Cardiac muscle cell (in vitro differentiated cells and primary cell): ENCODE data around the gene MTG1. TPM values are rescaled to one million over a fixed set of nuclear protein-coding genes. Genes with fewer than 3 reads are reported as not detected.

Experiments
- DNase-seq, 2 donors: peaks; one replicate each; pipeline versions ENCODE4 v3.0.0 to v3.0.0-alpha.2; 2010 to 2017; ENCODE audit warnings: low read depth in 1 of 2, low spot score in 1 of 2
- H3K27ac ChIP-seq: fragments of 200-600 bp; sonication (generic); 2 replicates; pipeline ENCODE4 v1.5.1; 2016
- H3K27me3 ChIP-seq: fragments of 200-600 bp; sonication (generic); 2 replicates; pipeline ENCODE4 v1.6.0; 2016; ENCODE audit warnings: control low read depth
- H3K36me3 ChIP-seq: fragments of 200-600 bp; sonication (generic); 2 replicates; pipeline ENCODE4 v1.5.1; 2016; ENCODE audit warnings: control low read depth
- H3K4me1 ChIP-seq: fragments of 200-600 bp; sonication (generic); 2 replicates; pipeline ENCODE4 v1.8.1; 2017; ENCODE audit warnings: low read depth, mild to moderate bottlenecking, mixed run types
- H3K4me3 ChIP-seq: fragments of 200-600 bp; sonication (generic); 2 replicates; pipeline ENCODE4 v1.5.1; 2016; ENCODE audit warnings: mild to moderate bottlenecking
- H3K9me3 ChIP-seq: fragments of 200-600 bp; sonication (generic); 2 replicates; pipeline ENCODE4 v1.5.1; 2017; ENCODE audit warnings: low read depth, mild to moderate bottlenecking, control low read depth
- CTCF ChIP-seq: IDR thresholded peaks from 2 replicates; pipeline ENCODE4 v1.5.1; 2012; ENCODE audit warnings: low read depth, mild to moderate bottlenecking, low read length
- polyA plus RNA-seq: library from polyadenylated mRNA; unstranded; fragments of >200 nt; fragmentation: Nextera tagmentation; extraction: Ambion mirVana; gene quantifications from 2 replicates; pipeline ENCODE4 v1.2.1, GENCODE V29; 2016
- total RNA-seq: library from RNA; depleted of rRNA; stranded (reverse); fragments of >200 nt; gene quantifications from 2 replicates; pipeline ENCODE4 v1.2.3, GENCODE V29; 2016

Gene MTG1
- total and polyA plus RNA-seq, 2 experiments from 2014 or later = 35.3 to 123 TPM

GRCh38 chr10:133401981-133402725 lies 8.2 kb downstream of the MTG1 start:
- no peaks in the 10 kb centered on the region for H3K9me3 ChIP-seq
- TF ChIP-seq CTCF = no peak
- H3K36me3 ChIP-seq = peaks cover 39% of the 10 kb centered on the region
- no peak overlapping the region for H3K27ac ChIP-seq
- no peak for DNase-seq
- no peak overlapping the region for H3K4me3 ChIP-seq
- H3K27me3 ChIP-seq = no peaks in the 10 kb centered on the region
- no peaks in the 10 kb centered on the region for H3K4me1 ChIP-seq

GRCh38 chr10:133403359-133403758 lies 9.4 kb downstream of the MTG1 start:
- no peak overlapping the region for H3K4me3 ChIP-seq
- no peaks in the 10 kb centered on the region for H3K4me1 ChIP-seq
- no peak overlapping the region for H3K27ac ChIP-seq
- TF ChIP-seq CTCF = no peak
- DNase-seq = no peak
- no peaks in the 10 kb centered on the region for H3K9me3 ChIP-seq
- peaks cover 34% of the 10 kb centered on the region for H3K36me3 ChIP-seq
- no peaks in the 10 kb centered on the region for H3K27me3 ChIP-seq

- no peak overlapping the region for H3K27ac ChIP-seq
- H3K36me3 ChIP-seq = peaks cover 31% of the 10 kb centered on the region
- no peaks in the 10 kb centered on the region for H3K27me3 ChIP-seq
- H3K4me3 ChIP-seq = no peak overlapping the region
- no peaks in the 10 kb centered on the region for H3K9me3 ChIP-seq
- DNase-seq = no peak
- no peak for TF ChIP-seq CTCF
- H3K4me1 ChIP-seq = no peaks in the 10 kb centered on the region
These were observed 9.8 kb downstream of the MTG1 start for GRCh38 chr10:133403784-133404183.

GRCh38 chr10:133405272-133405671 lies 11.3 kb downstream of the MTG1 start:
- no peak for DNase-seq
- H3K9me3 ChIP-seq = no peaks in the 10 kb centered on the region
- TF ChIP-seq CTCF = no peak
- H3K27ac ChIP-seq = no peak overlapping the region
- H3K4me3 ChIP-seq = no peak overlapping the region
- H3K36me3 ChIP-seq = peaks cover 26% of the 10 kb centered on the region
- no peaks in the 10 kb centered on the region for H3K27me3 ChIP-seq
- H3K4me1 ChIP-seq = no peaks in the 10 kb centered on the region

GRCh38 chr10:133405844-133406527 lies 12.0 kb downstream of the MTG1 start:
- no peak overlapping the region for H3K4me3 ChIP-seq
- peak in 1 of 2 donors; percentile 23 for DNase-seq
- no peaks in the 10 kb centered on the region for H3K27me3 ChIP-seq
- H3K4me1 ChIP-seq = no peaks in the 10 kb centered on the region
- peaks cover 33% of the 10 kb centered on the region for H3K36me3 ChIP-seq
- no peaks in the 10 kb centered on the region for H3K9me3 ChIP-seq
- no peak overlapping the region for H3K27ac ChIP-seq
- no peak for TF ChIP-seq CTCF
